SK-N-SH treated with all-trans-retinoic acid at 6 μM for 48 hours (cell line): ENCODE results near the gene ALG12.

ENCODE experiments used
- ARNTL ChIP-seq: fragments of 450-650 bp; formaldehyde crosslinking; IDR thresholded peaks from 2 replicates; pipeline ENCODE4 v1.5.0; 2020; ENCODE audit warnings: low read depth, mild to moderate bottlenecking, moderate library complexity, borderline replicate concordance
- BACH2 ChIP-seq: fragments of 250-450 bp; sonication (Bioruptor Pico); IDR thresholded peaks from 2 replicates; pipeline ENCODE4 v1.9.0; 2021; ENCODE audit warnings: mild to moderate bottlenecking, borderline replicate concordance
- ESRRG ChIP-seq: fragments of 250-450 bp; sonication (Bioruptor Pico); IDR thresholded peaks from 2 replicates; pipeline ENCODE4 v1.6.1; 2021; ENCODE audit warnings: mild to moderate bottlenecking
- GLIS3 ChIP-seq: fragments of 250-450 bp; sonication (Bioruptor Pico); IDR thresholded peaks from 2 replicates; pipeline ENCODE4 v1.5.0; 2020; ENCODE audit warnings: mild to moderate bottlenecking, moderate library complexity
- PATZ1 ChIP-seq: fragments of 250-450 bp; sonication (Bioruptor Pico); IDR thresholded peaks from 2 replicates; pipeline ENCODE4 v1.8.0; 2020; ENCODE audit warnings: mild to moderate bottlenecking, moderate library complexity, borderline replicate concordance
- PPARA ChIP-seq: fragments of 250-450 bp; sonication (Bioruptor Pico); IDR thresholded peaks from 2 replicates; pipeline ENCODE4 v1.5.0; 2020; ENCODE audit warnings: mild to moderate bottlenecking, borderline replicate concordance
- RARB ChIP-seq: fragments of 250-450 bp; sonication (Bioruptor Pico); IDR thresholded peaks from 2 replicates; pipeline ENCODE4 v1.8.0; 2021; ENCODE audit warnings: mild to moderate bottlenecking, moderate library complexity
- SNAI2 ChIP-seq: fragments of 250-450 bp; sonication (Bioruptor Pico); IDR thresholded peaks from 2 replicates; pipeline ENCODE4 v1.5.0; 2020; ENCODE audit warnings: mild to moderate bottlenecking, moderate library complexity
- TSHZ2 ChIP-seq: fragments of 250-450 bp; sonication (Bioruptor Pico); IDR thresholded peaks from 2 replicates; pipeline ENCODE4 v1.5.0; 2020; ENCODE audit warnings: mild to moderate bottlenecking, moderate library complexity
- ZNF565 ChIP-seq: fragments of 450-650 bp; formaldehyde crosslinking; conservative IDR thresholded peaks from 2 replicates; pipeline ENCODE4 v1.5.0; 2020; ENCODE audit warnings: low read depth, mild to moderate bottlenecking, moderate library complexity
- ZNF70 ChIP-seq: fragments of 450-650 bp; formaldehyde crosslinking; IDR thresholded peaks from 2 replicates; pipeline ENCODE4 v1.5.0; 2020; ENCODE audit warnings: mild to moderate bottlenecking, moderate library complexity

- TF ChIP-seq ZNF70 (CRISPR knock-in tag) (no peak), PPARA (CRISPR knock-in tag) (no peak), GLIS3 (CRISPR knock-in tag) (no peak), PATZ1 (no peak), TSHZ2 (CRISPR knock-in tag) (no peak), ZNF565 (CRISPR knock-in tag) (no peak), RARB (CRISPR knock-in tag) (no peak), SNAI2 (CRISPR knock-in tag) (no peak), BACH2 (CRISPR knock-in tag) (no peak), ESRRG (CRISPR knock-in tag) (no peak), ARNTL (CRISPR knock-in tag) (no peak)
Observed at GRCh38 chr22:49909476-49910205, 8.6 kb downstream of the ALG12 start.
